Measurements from ENCODE around the gene SCT.

Gene SCT

GRCh38 chr11:576811-577610 lies 50.0 kb downstream of the SCT start:
- Mint-ChIP-seq H3K4me1 (ENCODE audit: low read depth) (peaks cover 50% of the 10 kb centered on the region), H3K27me3 (no peaks in the 10 kb centered on the region), H3K9me3 (ENCODE audit: low read depth) (no peaks in the 10 kb centered on the region), H3K4me3 (peak overlapping the region; percentile 93), H3K36me3 (no peaks in the 10 kb centered on the region), H3K27ac (peak overlapping the region; percentile 81)

All from activated naive CD8-positive, alpha-beta T cell (primary cell).